HL-60 (cell line): ENCODE data around the gene TENM4.

ENCODE experiments used
- DNase-seq, 2 experiments: peaks; one replicate each; pipeline ENCODE4 v3.0.0-alpha.2; 2010 to 2020; ENCODE audit warnings: low read depth in 1 of 2, low spot score in 1 of 2
- H3K27ac ChIP-seq: fragments of 250-450 bp; sonication (Bioruptor Pico); replicated peaks from 2 replicates; pipeline ENCODE4 v1.5.1; 2020; ENCODE audit warnings: mild to moderate bottlenecking, moderate library complexity
- H3K27me3 ChIP-seq: fragments of 250-450 bp; sonication (Bioruptor Pico); 2 replicates; pipeline ENCODE4 v1.5.1; 2021; ENCODE audit warnings: mild to moderate bottlenecking, moderate library complexity; ENCODE audit not compliant: insufficient read depth, poor library complexity, severe bottlenecking
- H3K4me3 ChIP-seq: replicated peaks from 2 replicates; pipeline ENCODE4 v1.5.1; 2011; ENCODE audit warnings: mild to moderate bottlenecking, control low read depth, low read length; ENCODE audit not compliant: insufficient read depth
- GABPA ChIP-seq: IDR thresholded peaks from 2 replicates; pipeline ENCODE4 v1.6.1; 2012; ENCODE audit warnings: low read depth
- POLR2AphosphoS5 ChIP-seq: IDR thresholded peaks from 2 replicates; pipeline ENCODE4 v1.6.1; 2012; ENCODE audit warnings: low read depth
- SPI1 ChIP-seq: IDR thresholded peaks from 2 replicates; pipeline ENCODE4 v1.6.1; 2012; ENCODE audit warnings: low read depth, mild to moderate bottlenecking, borderline replicate concordance
- long read RNA-seq: library from polyadenylated mRNA; unstranded; transcript quantifications from one replicate; pipeline ENCODE4 v2.0.0, GENCODE V29; 2020
- TF ChIP-seq, protein P1 (sequence below): IDR thresholded peaks from 2 replicates; pipeline ENCODE4 v1.6.1; 2012; ENCODE audit warnings: low read depth; ENCODE audit not compliant: insufficient replicate concordance
- TF ChIP-seq, protein P2 (sequence below): IDR thresholded peaks from one replicate; pipeline ENCODE4 v1.5.1; 2011; ENCODE audit warnings: low read length, control low read depth, inconsistent platforms; ENCODE audit not compliant: insufficient read depth

The TENM4 gene
- long read RNA-seq, partial matches to known transcripts = 0 of 1 reads
- long read RNA-seq, other reads (novel, unspliced or antisense) = 1 of 1 reads

DNA sequence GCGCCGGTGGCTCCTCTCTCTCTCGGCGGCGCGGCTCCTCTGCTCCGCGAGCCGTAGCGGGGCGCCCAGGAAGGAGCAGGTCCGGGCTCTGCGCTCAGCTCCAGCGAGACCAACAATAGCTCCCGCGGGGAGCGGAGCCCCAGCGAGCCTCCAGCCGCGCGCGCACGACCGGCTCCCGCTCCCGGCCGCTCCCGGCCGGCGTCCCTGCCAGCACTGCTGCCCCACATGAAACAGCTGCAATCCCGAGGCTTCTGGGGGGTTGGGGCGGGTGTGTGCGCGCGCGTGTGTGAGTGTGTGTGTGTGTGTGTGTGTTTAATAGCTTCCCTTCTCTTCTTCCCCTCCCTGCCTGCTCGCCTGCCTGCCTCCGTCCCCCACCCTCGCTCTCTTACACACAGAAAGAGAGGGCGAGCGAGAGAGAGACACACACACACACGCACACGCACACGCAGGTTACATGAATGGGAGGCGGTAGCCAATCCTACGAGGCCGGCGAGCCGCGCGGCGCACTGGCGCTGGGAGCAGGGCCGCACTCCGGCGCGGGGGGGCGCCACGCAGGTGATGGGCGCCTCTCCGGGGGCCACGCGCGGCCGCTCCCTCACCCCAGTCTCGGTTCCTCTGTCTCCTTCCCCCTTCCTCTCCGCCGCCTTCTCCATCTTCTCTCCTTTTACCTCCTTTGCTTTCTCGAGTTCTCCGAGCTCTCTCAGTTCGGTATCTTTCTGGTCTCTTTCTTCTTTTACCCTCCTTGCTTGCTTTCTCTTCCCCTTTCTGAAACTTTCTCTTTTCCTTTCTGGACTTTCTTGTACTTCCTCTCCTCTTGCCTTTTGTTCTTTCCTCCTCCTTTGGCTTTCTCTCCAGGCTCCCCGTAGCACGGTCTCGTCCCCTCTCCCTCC, at the start of gene TENM4:
TENM4 (minus strand) TSS at position 460 of the 890 bp plus-strand sequence. CDS start 371,086 bp downstream, outside the sequence.
- peak in 1 of 2 experiments; percentile 7 for DNase-seq
- peak within 1 kb of the TSS; percentile 2; the same call in 1 of the 2 replicates for H3K4me3 ChIP-seq
- H3K27me3 ChIP-seq = peaks cover 48% of the 10 kb centered on the region
- no peak within 1 kb of the TSS for H3K27ac ChIP-seq
- TF ChIP-seq, protein P1, sequence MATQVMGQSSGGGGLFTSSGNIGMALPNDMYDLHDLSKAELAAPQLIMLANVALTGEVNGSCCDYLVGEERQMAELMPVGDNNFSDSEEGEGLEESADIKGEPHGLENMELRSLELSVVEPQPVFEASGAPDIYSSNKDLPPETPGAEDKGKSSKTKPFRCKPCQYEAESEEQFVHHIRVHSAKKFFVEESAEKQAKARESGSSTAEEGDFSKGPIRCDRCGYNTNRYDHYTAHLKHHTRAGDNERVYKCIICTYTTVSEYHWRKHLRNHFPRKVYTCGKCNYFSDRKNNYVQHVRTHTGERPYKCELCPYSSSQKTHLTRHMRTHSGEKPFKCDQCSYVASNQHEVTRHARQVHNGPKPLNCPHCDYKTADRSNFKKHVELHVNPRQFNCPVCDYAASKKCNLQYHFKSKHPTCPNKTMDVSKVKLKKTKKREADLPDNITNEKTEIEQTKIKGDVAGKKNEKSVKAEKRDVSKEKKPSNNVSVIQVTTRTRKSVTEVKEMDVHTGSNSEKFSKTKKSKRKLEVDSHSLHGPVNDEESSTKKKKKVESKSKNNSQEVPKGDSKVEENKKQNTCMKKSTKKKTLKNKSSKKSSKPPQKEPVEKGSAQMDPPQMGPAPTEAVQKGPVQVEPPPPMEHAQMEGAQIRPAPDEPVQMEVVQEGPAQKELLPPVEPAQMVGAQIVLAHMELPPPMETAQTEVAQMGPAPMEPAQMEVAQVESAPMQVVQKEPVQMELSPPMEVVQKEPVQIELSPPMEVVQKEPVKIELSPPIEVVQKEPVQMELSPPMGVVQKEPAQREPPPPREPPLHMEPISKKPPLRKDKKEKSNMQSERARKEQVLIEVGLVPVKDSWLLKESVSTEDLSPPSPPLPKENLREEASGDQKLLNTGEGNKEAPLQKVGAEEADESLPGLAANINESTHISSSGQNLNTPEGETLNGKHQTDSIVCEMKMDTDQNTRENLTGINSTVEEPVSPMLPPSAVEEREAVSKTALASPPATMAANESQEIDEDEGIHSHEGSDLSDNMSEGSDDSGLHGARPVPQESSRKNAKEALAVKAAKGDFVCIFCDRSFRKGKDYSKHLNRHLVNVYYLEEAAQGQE = no peak
- TF ChIP-seq SPI1 = no peak
- TF ChIP-seq POLR2AphosphoS5 = no peak
- TF ChIP-seq GABPA = no peak
- TF ChIP-seq, protein P2, sequence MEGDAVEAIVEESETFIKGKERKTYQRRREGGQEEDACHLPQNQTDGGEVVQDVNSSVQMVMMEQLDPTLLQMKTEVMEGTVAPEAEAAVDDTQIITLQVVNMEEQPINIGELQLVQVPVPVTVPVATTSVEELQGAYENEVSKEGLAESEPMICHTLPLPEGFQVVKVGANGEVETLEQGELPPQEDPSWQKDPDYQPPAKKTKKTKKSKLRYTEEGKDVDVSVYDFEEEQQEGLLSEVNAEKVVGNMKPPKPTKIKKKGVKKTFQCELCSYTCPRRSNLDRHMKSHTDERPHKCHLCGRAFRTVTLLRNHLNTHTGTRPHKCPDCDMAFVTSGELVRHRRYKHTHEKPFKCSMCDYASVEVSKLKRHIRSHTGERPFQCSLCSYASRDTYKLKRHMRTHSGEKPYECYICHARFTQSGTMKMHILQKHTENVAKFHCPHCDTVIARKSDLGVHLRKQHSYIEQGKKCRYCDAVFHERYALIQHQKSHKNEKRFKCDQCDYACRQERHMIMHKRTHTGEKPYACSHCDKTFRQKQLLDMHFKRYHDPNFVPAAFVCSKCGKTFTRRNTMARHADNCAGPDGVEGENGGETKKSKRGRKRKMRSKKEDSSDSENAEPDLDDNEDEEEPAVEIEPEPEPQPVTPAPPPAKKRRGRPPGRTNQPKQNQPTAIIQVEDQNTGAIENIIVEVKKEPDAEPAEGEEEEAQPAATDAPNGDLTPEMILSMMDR = no peak

DNA sequence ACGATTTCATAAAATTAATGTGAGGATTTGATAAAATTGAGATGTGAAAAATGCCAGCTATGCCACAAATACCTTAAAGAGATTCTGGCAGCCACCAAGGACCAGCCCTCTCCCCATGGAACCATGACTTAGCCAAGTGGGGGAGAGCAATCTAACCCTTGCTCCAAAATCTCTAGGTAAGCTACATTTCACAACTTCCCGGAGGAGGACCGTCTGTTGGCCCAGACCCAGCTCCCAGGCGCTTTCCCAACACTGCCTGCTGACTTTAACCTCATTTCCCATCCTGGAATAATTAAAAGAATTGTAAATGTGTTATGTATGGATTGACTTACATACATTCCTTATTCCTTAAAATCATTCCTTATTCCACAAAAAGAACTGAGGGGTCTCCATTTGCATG, 47.5 kb upstream of the TENM4 start:
- no peak overlapping the region for H3K4me3 ChIP-seq
- DNase-seq = no peak
- H3K27me3 ChIP-seq = no peaks in the 10 kb centered on the region
- TF ChIP-seq SPI1 = no peak
- TF ChIP-seq, protein P2 = no peak
- no peak for TF ChIP-seq GABPA
- TF ChIP-seq, protein P1 = no peak
- TF ChIP-seq POLR2AphosphoS5 = no peak
- H3K27ac ChIP-seq = no peak overlapping the region

DNA sequence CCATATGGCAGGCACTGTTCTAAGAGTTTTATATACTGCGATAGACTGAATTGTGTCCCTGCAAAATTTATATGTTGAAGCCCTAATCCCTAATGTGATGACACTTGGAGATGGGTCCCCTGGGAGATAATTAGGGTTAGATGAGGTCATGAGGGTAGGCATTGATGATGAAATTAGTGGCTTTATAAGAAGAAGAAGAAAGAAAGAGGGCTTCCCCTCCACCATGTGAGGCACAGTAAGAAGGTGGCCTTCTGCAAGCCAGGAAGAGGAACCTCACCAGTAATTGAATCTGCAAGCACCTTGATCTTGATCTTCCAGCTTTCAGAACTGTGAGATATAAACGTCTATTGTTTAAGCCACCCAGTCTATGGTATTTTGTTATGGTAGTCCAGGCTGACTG, 46.6 kb upstream of the TENM4 start:
- TF ChIP-seq, protein P1 = no peak
- TF ChIP-seq, protein P2 = no peak
- no peak for TF ChIP-seq SPI1
- TF ChIP-seq POLR2AphosphoS5 = no peak
- TF ChIP-seq GABPA = no peak
- Histone ChIP-seq H3K27ac (no peak overlapping the region), H3K27me3 (no peaks in the 10 kb centered on the region), H3K4me3 (no peak overlapping the region)
- DNase-seq = peak in 1 of 2 experiments; percentile 12
